KMS-11 (cell line): ENCODE measurements around the gene SLC1A2.

ENCODE experiments used
- H2AFZ ChIP-seq: fragments of 200-600 bp; sonication (generic); 2 replicates; pipeline ENCODE4 v1.6.1; 2016; ENCODE audit warnings: antibody characterized with exemption, mixed run types, low read depth
- H3K27ac ChIP-seq: fragments of 200-600 bp; sonication (generic); 2 replicates; pipeline ENCODE4 v1.6.1; 2016; ENCODE audit warnings: mild to moderate bottlenecking, mixed run types
- H3K27me3 ChIP-seq: fragments of 200-600 bp; sonication (generic); 2 replicates; pipeline ENCODE4 v1.6.1; 2017; ENCODE audit warnings: mild to moderate bottlenecking, low read depth, mixed run types, moderate library complexity; ENCODE audit not compliant: insufficient read depth
- H3K36me3 ChIP-seq: fragments of 200-600 bp; sonication (generic); 2 replicates; pipeline ENCODE4 v1.6.1; 2017; ENCODE audit warnings: mild to moderate bottlenecking, mixed run types; ENCODE audit not compliant: insufficient read depth
- H3K4me1 ChIP-seq: fragments of 200-600 bp; sonication (generic); 2 replicates; pipeline ENCODE4 v1.6.1; 2016; ENCODE audit warnings: mild to moderate bottlenecking, low read depth, mixed run types; ENCODE audit not compliant: poor library complexity, severe bottlenecking
- H3K4me2 ChIP-seq: fragments of 200-600 bp; sonication (generic); 2 replicates; pipeline ENCODE4 v1.7.0; 2016; ENCODE audit warnings: mild to moderate bottlenecking, mixed run types
- H3K4me3 ChIP-seq: fragments of 200-600 bp; sonication (generic); IDR thresholded peaks from 2 replicates; pipeline ENCODE4 v1.6.1; 2017; ENCODE audit warnings: low read depth, low read length, mixed read lengths; ENCODE audit not compliant: insufficient read depth
- H3K79me2 ChIP-seq: fragments of 200-600 bp; sonication (generic); 2 replicates; pipeline ENCODE4 v1.6.1; 2016; ENCODE audit warnings: low read depth, mixed run types; ENCODE audit not compliant: insufficient read depth
- H3K9ac ChIP-seq: fragments of 200-600 bp; sonication (generic); 2 replicates; pipeline ENCODE4 v1.6.1; 2016; ENCODE audit warnings: mild to moderate bottlenecking, mixed run types
- H4K20me1 ChIP-seq: fragments of 200-600 bp; sonication (generic); 2 replicates; pipeline ENCODE4 v1.6.1; 2016; ENCODE audit warnings: mild to moderate bottlenecking, mixed run types; ENCODE audit not compliant: insufficient read depth
- TF ChIP-seq, protein P1 (sequence below): fragments of 200-600 bp; sonication (generic); conservative IDR thresholded peaks from 2 replicates; pipeline ENCODE4 v1.6.1; 2017; ENCODE audit warnings: low read depth, mild to moderate bottlenecking, antibody characterized with exemption, low read length, moderate library complexity, mixed read lengths

The SLC1A2 gene

DNA sequence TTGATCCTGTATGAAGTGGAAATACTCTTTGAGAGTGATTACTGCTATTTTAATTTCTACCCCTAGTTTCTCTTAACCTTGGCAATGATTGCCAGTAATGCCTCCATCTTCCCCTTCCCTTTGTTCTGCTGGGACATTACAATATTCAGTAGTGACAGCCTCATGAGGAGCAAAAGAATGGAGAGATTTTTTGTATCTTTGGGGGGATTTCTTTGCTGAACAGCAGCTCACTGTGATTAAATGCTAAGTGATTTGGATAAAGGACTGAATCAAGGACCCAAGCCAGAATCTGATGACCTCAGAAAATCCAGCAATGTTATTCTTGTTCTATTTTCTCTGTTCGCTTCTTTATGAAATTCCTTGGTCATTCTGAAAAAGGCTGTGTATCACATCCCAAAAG lies 7.0 kb upstream of the SLC1A2 start:
- H3K27me3 ChIP-seq = no peaks in the 10 kb centered on the region
- TF ChIP-seq, protein P1, sequence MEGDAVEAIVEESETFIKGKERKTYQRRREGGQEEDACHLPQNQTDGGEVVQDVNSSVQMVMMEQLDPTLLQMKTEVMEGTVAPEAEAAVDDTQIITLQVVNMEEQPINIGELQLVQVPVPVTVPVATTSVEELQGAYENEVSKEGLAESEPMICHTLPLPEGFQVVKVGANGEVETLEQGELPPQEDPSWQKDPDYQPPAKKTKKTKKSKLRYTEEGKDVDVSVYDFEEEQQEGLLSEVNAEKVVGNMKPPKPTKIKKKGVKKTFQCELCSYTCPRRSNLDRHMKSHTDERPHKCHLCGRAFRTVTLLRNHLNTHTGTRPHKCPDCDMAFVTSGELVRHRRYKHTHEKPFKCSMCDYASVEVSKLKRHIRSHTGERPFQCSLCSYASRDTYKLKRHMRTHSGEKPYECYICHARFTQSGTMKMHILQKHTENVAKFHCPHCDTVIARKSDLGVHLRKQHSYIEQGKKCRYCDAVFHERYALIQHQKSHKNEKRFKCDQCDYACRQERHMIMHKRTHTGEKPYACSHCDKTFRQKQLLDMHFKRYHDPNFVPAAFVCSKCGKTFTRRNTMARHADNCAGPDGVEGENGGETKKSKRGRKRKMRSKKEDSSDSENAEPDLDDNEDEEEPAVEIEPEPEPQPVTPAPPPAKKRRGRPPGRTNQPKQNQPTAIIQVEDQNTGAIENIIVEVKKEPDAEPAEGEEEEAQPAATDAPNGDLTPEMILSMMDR = no peak
- H3K4me3 ChIP-seq = no peak overlapping the region
- H3K9ac ChIP-seq = no peak overlapping the region
- no peak overlapping the region for H3K4me2 ChIP-seq
- no peak overlapping the region for H3K27ac ChIP-seq
- no peaks in the 10 kb centered on the region for H4K20me1 ChIP-seq
- no peak overlapping the region for H2AFZ ChIP-seq
- no peaks in the 10 kb centered on the region for H3K36me3 ChIP-seq
- no peaks in the 10 kb centered on the region for H3K4me1 ChIP-seq
- H3K79me2 ChIP-seq = no peaks in the 10 kb centered on the region

DNA sequence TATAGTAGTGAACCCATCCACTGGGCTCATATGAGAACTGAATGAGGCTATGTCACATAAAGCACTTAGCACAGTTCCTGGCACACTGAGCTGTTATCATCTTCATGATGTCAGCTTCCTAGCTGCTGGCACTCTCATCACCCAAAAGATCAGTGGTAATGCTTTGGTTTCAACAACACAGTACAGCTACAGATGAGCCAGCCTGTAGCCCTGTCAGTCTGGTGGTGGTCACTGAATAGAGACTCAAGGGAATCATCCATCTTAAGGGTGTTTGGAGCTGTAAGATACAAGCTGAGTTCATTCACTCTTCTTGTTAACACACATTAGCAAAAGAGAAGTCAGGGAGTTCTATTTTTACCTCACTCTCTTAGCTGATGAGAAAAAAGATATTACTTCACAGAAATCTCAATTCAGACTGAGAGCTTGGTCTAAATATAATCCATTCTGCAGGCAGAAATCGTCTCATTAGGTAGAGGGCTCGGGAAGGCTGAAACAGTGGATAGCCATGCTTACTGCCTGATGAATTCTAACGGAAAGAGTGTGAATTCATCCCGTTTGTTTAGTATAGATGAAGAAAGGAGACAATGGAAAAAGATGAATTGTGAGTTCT lies 6.3 kb upstream of the SLC1A2 start:
- H4K20me1 ChIP-seq = no peaks in the 10 kb centered on the region
- no peaks in the 10 kb centered on the region for H3K4me1 ChIP-seq
- H3K4me3 ChIP-seq = no peak overlapping the region
- H3K4me2 ChIP-seq = no peak overlapping the region
- H2AFZ ChIP-seq = no peak overlapping the region
- H3K27me3 ChIP-seq = no peaks in the 10 kb centered on the region
- TF ChIP-seq, protein P1 = no peak
- no peak overlapping the region for H3K27ac ChIP-seq
- H3K36me3 ChIP-seq = no peaks in the 10 kb centered on the region
- no peak overlapping the region for H3K9ac ChIP-seq
- H3K79me2 ChIP-seq = no peaks in the 10 kb centered on the region

DNA sequence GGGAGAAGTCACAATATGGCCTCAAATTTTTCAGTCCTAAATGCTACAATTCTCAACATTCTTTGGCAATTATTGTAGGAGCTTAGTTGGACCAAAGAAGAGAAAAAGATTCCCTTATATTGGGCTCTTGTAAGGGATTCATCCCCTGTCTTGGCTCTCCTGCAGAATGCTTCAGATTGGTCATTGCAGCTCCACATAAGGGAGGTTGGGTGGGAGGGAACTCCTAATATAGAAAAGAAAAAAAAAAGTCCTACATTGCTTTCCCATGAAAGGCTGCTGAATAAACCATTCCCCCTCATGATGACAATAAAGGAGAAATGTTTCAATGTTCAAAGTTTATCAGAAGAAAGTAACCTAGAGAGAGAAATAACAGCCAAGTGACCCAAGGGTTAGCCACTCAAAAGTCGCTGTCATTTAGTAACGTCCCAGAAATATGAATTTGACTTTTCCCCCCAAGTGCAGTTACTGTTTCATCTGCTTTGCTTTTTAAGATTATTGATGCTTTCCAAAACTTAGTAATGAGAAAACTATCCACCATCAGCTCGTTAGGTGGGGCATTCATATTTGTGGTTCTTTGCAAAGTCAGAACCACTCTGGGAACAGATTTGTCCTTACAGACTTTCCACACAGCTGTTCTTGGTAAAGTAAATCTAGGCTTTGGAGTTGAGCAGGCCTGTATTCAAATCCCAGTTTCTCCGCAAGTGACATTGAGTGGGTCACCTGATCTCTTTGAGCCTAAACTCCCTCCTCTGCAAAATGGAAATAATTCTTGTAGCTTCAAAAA lies 5.0 kb upstream of the SLC1A2 start:
- no peaks in the 10 kb centered on the region for H3K4me1 ChIP-seq
- H3K4me2 ChIP-seq = no peak overlapping the region
- no peak overlapping the region for H3K4me3 ChIP-seq
- no peaks in the 10 kb centered on the region for H3K27me3 ChIP-seq
- TF ChIP-seq, protein P1 = no peak
- H3K9ac ChIP-seq = no peak overlapping the region
- no peaks in the 10 kb centered on the region for H3K79me2 ChIP-seq
- H3K36me3 ChIP-seq = no peaks in the 10 kb centered on the region
- no peak overlapping the region for H3K27ac ChIP-seq
- no peak overlapping the region for H2AFZ ChIP-seq
- no peaks in the 10 kb centered on the region for H4K20me1 ChIP-seq

DNA sequence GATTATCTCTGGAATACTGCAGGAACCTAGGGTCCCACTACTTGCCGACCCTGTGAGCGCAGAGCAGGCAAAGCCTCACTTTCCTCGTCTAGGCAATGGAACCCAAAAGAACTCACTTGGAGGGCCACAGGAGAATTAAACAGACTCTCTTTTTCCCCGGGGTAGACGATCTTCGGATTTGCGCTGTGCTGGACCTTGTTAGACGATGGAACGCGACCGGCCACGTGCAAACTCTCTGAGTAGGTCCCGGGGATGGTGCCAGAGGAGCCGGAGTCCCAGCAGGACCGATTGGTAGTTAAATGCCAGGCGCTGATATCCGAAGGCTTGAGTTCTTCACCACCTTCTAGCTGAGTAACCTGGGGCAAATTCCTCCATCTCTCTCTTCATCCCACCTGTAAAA lies 1.0 kb upstream of the SLC1A2 start:
- Histone ChIP-seq H3K4me3 (no peak overlapping the region), H2AFZ (no peak overlapping the region), H3K4me2 (no peak overlapping the region), H3K27ac (no peak overlapping the region), H3K79me2 (no peaks in the 10 kb centered on the region), H3K4me1 (no peaks in the 10 kb centered on the region), H4K20me1 (no peaks in the 10 kb centered on the region), H3K27me3 (no peaks in the 10 kb centered on the region), H3K9ac (no peak overlapping the region), H3K36me3 (no peaks in the 10 kb centered on the region)
- TF ChIP-seq, protein P1 = no peak
